ENCODE data around the gene USP17L18.
"Not testable (repeated sequence)": the region's sequence is repeated elsewhere in the genome, so short reads cannot be mapped to it uniquely, and the experiment has no call there.

DNA sequence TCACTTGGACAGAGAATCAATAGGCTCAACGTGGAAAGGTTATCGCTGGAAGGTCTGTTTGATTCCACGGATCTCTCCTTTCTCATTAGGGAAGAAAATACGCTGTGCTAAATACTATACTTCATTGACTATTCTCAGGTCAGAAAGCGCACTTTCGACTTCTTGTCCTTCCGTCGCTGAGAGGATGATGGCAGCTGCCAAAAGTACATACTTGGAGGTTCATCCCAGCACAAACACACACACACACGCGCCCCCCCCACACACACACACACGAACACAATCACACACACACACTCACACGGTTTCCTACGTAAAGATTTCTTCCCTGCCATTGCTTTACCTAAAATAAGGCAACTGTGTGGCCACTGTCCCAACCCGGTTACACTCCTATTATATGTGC, 33.7 kb upstream of the USP17L18 start:
- TF ChIP-seq, protein P1, sequence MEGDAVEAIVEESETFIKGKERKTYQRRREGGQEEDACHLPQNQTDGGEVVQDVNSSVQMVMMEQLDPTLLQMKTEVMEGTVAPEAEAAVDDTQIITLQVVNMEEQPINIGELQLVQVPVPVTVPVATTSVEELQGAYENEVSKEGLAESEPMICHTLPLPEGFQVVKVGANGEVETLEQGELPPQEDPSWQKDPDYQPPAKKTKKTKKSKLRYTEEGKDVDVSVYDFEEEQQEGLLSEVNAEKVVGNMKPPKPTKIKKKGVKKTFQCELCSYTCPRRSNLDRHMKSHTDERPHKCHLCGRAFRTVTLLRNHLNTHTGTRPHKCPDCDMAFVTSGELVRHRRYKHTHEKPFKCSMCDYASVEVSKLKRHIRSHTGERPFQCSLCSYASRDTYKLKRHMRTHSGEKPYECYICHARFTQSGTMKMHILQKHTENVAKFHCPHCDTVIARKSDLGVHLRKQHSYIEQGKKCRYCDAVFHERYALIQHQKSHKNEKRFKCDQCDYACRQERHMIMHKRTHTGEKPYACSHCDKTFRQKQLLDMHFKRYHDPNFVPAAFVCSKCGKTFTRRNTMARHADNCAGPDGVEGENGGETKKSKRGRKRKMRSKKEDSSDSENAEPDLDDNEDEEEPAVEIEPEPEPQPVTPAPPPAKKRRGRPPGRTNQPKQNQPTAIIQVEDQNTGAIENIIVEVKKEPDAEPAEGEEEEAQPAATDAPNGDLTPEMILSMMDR (IDR thresholded peaks at IDR 0.05) = not testable (repeated sequence)
- TF ChIP-seq EP300, POLR2A (IDR thresholded peaks at IDR 0.05): not testable (repeated sequence)
